Spleen (tissue), 11 donors: ENCODE data around the gene RCAN3. TPM values are rescaled to one million over a fixed set of nuclear protein-coding genes. Genes with fewer than 3 reads are reported as not detected.

ENCODE experiments used
- DNase-seq: peaks from one replicate; pipeline ENCODE4 v3.0.0-alpha.2; 2020
- H3K27ac ChIP-seq, 8 donors: fragments of 200-600 bp; sonication (generic) in 7 of 8; 1 replicate in 4 of 8; 2 replicates in 4 of 8; pipeline versions ENCODE4 v1.5.0 to v1.8.0; 2016 to 2021; ENCODE audit warnings: inconsistent platforms in 4 of 8, mild to moderate bottlenecking in 4 of 8, moderate library complexity in 1 of 8
- H3K27me3 ChIP-seq, 7 donors: fragments of 200-600 bp; sonication (generic) in 6 of 7; replicated peaks in 1 of 7; 1 replicate in 4 of 7; 2 replicates in 3 of 7; pipeline versions ENCODE4 v1.5.0 to v1.8.0; 2016 to 2021; ENCODE audit warnings: inconsistent platforms in 3 of 7, mild to moderate bottlenecking in 1 of 7
- H3K36me3 ChIP-seq, 6 donors: fragments of 200-600 bp; sonication (generic) in 5 of 6; 1 replicate in 4 of 6; 2 replicates in 2 of 6; pipeline versions ENCODE4 v1.5.0 to v1.8.0; 2016 to 2021; ENCODE audit warnings: inconsistent platforms in 2 of 6
- H3K4me1 ChIP-seq, 6 donors: fragments of 200-600 bp; sonication (generic) in 5 of 6; 1 replicate in 3 of 6; 2 replicates in 3 of 6; pipeline versions ENCODE4 v1.5.0 to v1.8.0; 2016 to 2021; ENCODE audit warnings: inconsistent platforms in 3 of 6
- H3K4me3 ChIP-seq, 8 donors: fragments of 200-600 bp; sonication (generic) in 7 of 8; 1 replicate in 4 of 8; 2 replicates in 4 of 8; pipeline versions ENCODE4 v1.5.0 to v1.8.0; 2016 to 2021; ENCODE audit warnings: inconsistent platforms in 4 of 8, mild to moderate bottlenecking in 4 of 8, moderate library complexity in 2 of 8
- H3K9me3 ChIP-seq, 8 donors: fragments of 200-600 bp; sonication (generic) in 7 of 8; 1 replicate in 4 of 8; 2 replicates in 4 of 8; pipeline versions ENCODE4 v1.5.0 to v1.8.0; 2016 to 2021; ENCODE audit warnings: inconsistent platforms in 4 of 8
- POLR2A ChIP-seq, 3 donors: fragments of 450-650 bp; IDR thresholded peaks; one replicate each; pipeline ENCODE4 v1.5.1; 2017; ENCODE audit warnings: antibody characterized with exemption in 3 of 3, mild to moderate bottlenecking in 1 of 3
- POLR2AphosphoS5 ChIP-seq, 3 donors: sonication (generic); formaldehyde crosslinking; IDR thresholded peaks; one replicate each; pipeline ENCODE4 v1.5.1; 2017; ENCODE audit warnings: antibody characterized with exemption in 3 of 3
- WGBS, 5 donors: extraction: QIAGEN DNeasy Blood & Tissue Kit in 3 of 5; methylation state at CpG; one replicate each; pipeline versions ENCODE4 v1.1.5 to v1.1.7; 2013 to 2018; 5-methylcytosine and 5-hydroxymethylcytosine counted together
- intact Hi-C: fragments of 100-400 bp; cut with DNase I; formaldehyde crosslinking; loops from one replicate; pipeline ENCODE4 v1.15.0; 2023; ENCODE audit warnings: low total_unique reads
- polyA plus RNA-seq, 3 donors: library from polyadenylated mRNA; stranded (reverse); fragments of 200-250 nt; gene quantifications; one replicate each; pipeline ENCODE4 v1.2.1, GENCODE V29; 2013
- total RNA-seq, 7 donors: library from RNA; depleted of rRNA in 3 of 7; stranded (reverse); fragments of >200 nt in 3 of 7; fragmentation: NEBNext Ultra II Directional in 4 of 7; extraction: Animal tissue kit (Norgen Biotek cat#: 25700) in 4 of 7; gene quantifications; one replicate each; pipeline versions ENCODE4 v1.1.0 to v1.2.1, GENCODE V29; 2016 to 2021
- TF ChIP-seq, protein P1 (sequence below), 11 experiments: fragments of 200-600 bp in 7 of 11; fragments of 450-650 bp in 4 of 11; sonication (generic) in 4 of 11; IDR thresholded peaks in 8 of 11; conservative IDR thresholded peaks in 3 of 11; 1 replicate in 7 of 11; 2 replicates in 4 of 11; pipeline versions ENCODE4 v1.4.0 to v1.8.0; 2016 to 2021; ENCODE audit warnings: antibody characterized with exemption in 11 of 11, inconsistent platforms in 4 of 11, mild to moderate bottlenecking in 1 of 11
- donor health status: healthy with polysubstance abuse.
- donor health status: DM: no; HTN: no; CAD: no; lungs with moderate emphysema.
- donor health status: DM: no; HTN: no; CAD: no.
- donor health status: Bipolar disorder and iron deficiency.
- donor health status: healthy.
- donor health status: DM: no; HTN: no; CAD: no.
- donor health status: DM: yes; HTN: yes; CAD: no.

Gene RCAN3
- total and polyA plus RNA-seq, 10 donors = 6.1 to 21.7 (median 16.5) TPM

DNA sequence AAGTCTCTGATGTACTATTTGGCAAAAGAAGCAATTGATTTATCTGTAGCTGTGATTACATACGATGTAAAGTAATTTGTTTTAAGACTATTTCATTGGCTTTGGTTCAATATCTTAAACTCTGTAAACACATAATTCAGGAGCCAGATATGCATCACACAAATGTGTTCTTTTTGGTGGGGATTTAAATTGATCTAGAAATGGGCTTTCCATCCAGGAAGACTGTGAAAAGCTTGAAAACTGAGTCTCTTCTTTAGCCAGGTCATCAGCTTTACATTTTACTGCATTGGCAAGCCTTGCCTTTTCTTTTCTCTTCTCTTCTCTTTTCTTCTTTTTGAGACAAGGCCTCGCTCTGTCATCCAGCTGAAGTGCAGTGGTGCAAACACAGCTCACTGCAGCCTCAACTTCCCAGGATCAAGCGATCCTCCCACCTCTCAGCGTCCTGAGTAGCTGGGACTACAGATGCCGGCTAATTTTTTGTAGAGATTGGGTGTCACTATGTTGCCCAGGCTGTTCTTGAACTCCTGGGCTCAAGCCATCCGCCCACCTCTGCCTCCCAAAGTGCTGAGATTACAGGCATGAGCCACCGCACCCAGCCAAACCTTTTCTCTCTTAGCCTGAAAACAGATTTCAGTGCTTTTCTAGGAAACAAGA is 1.4 kb downstream of the RCAN3 start:
- H3K4me1 ChIP-seq = peaks cover 18 to 76% (median 37%) of the 10 kb centered on the region in 6 donors
- H3K36me3 ChIP-seq = no peaks in the 10 kb centered on the region
- peak overlapping the region in 7 of 8 donors; percentile 35 to 95 (median 89) for H3K27ac ChIP-seq
- no peak for DNase-seq
- WGBS, 5 donors = 81 to 87% (median 84%) methylated on average over 7 of the region's 7 CpGs
- peak overlapping the region in 6 of 8 donors; percentile 57 to 87 (median 68) for H3K4me3 ChIP-seq
- TF ChIP-seq POLR2AphosphoS5 (IDR thresholded peaks at IDR 0.05) (no peak), POLR2A (IDR thresholded peaks at IDR 0.05) (no peak)
- TF ChIP-seq, protein P1, sequence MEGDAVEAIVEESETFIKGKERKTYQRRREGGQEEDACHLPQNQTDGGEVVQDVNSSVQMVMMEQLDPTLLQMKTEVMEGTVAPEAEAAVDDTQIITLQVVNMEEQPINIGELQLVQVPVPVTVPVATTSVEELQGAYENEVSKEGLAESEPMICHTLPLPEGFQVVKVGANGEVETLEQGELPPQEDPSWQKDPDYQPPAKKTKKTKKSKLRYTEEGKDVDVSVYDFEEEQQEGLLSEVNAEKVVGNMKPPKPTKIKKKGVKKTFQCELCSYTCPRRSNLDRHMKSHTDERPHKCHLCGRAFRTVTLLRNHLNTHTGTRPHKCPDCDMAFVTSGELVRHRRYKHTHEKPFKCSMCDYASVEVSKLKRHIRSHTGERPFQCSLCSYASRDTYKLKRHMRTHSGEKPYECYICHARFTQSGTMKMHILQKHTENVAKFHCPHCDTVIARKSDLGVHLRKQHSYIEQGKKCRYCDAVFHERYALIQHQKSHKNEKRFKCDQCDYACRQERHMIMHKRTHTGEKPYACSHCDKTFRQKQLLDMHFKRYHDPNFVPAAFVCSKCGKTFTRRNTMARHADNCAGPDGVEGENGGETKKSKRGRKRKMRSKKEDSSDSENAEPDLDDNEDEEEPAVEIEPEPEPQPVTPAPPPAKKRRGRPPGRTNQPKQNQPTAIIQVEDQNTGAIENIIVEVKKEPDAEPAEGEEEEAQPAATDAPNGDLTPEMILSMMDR (IDR thresholded peaks at IDR 0.05 in 8 of 11, conservative IDR thresholded peaks at IDR 0.05 in 3 of 11) = no peak
- no peaks in the 10 kb centered on the region for H3K9me3 ChIP-seq
- H3K27me3 ChIP-seq = peaks cover 0 to 66% (median 0%) of the 10 kb centered on the region in 7 donors
- intact Hi-C loops = no loop called here

DNA sequence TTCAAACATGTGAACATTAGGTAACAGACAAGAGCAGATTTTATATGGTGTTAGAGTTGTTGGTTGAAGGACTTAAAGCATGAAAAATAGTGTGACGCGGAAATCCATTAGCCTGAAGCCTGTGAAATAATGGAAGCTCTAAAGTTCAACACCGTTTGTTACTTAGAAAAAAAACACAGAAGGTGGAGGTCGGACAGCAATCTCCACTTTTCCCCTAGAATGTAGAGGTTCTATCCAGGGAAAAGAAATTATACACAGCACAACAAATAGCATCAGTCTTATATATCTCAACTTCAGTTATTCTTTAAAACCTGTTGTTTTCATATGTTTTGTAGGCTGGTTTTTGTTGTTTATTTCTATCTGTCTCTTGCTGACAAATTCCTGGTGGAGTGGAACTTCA is 1.9 kb downstream of the RCAN3 start:
- Histone ChIP-seq H3K4me3 (peak overlapping the region in 3 of 8 donors; percentile 60 to 87 (median 68)), H3K36me3 (no peaks in the 10 kb centered on the region), H3K4me1 (peaks cover 18 to 76% (median 37%) of the 10 kb centered on the region in 6 donors), H3K27me3 (peaks cover 0 to 67% (median 0%) of the 10 kb centered on the region in 7 donors), H3K27ac (peak overlapping the region in 5 of 8 donors; percentile 35 to 95 (median 89)), H3K9me3 (no peaks in the 10 kb centered on the region)
- DNase-seq = no peak
- TF ChIP-seq POLR2AphosphoS5 (IDR thresholded peaks at IDR 0.05) = no peak
- TF ChIP-seq, protein P1 (IDR thresholded peaks at IDR 0.05 in 8 of 11, conservative IDR thresholded peaks at IDR 0.05 in 3 of 11) = no peak
- no peak for TF ChIP-seq POLR2A (IDR thresholded peaks at IDR 0.05)
- intact Hi-C loops = no loop called here
- WGBS, 5 donors = 90 to 92% (median 91%) methylated on average over 4 of the region's 4 CpGs

DNA sequence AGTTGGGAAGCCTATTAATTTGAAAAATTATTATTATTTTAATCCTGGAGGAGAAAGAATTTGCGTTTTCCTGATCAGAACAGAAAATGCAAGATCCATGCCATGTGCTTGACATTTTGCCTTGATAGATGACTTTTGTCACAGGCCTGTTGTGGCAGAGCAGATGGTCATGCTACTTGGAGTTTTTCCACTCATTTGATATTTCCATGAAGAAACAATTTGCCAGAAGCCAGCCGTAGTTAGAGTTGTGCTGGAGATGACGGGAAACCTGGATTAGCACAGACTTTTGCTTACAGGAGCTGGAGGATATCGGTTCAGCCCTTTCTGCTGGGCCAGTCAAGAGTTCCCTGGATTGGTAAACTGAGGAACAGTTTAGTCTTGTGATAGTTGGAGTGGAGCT is 3.2 kb downstream of the RCAN3 start:
- Histone ChIP-seq H3K4me3 (no peak overlapping the region), H3K36me3 (no peaks in the 10 kb centered on the region), H3K27me3 (peaks cover 0 to 67% (median 0%) of the 10 kb centered on the region in 7 donors), H3K9me3 (no peaks in the 10 kb centered on the region), H3K27ac (peak overlapping the region in 6 of 8 donors; percentile 36 to 94 (median 50)), H3K4me1 (peaks cover 18 to 71% (median 34%) of the 10 kb centered on the region in 6 donors)
- intact Hi-C loops = no loop called here
- TF ChIP-seq POLR2A (IDR thresholded peaks at IDR 0.05) = no peak
- 91 to 95% (median 94%) methylated on average over 4 of the region's 4 CpGs for WGBS, 5 donors
- no peak for DNase-seq

DNA sequence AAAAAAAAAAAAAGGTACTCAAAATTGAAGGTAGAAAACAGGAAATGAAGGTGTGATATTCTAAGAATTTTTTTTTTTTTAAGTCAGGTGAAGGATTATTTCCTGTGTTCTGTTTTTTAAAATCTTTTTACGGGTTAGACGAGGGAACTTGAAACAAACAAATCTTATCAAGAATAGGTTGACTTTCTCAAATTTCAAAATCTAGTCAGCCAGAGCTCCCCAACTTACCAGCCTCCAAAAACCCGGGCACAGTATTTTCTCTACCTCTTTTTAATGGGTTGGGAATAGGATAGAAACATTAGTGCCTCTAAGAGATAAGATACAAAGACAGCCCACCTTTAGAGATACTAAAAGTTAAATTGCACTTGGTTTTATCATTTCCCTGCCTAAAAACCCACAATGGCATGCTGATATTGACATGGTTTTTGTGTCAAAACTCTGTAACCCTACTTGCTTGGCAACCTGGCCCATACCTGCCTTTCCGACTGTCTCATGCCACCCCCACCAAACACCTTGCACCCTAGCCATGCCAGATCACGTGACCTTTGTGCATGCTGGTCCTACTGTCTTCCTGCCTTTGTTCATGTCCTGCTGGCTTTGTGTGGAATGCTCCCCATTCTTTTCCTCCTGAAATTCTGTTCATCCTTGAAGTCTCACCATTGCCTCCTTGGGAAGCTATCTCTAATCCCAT is 4.2 kb downstream of the RCAN3 start:
- H3K4me1 ChIP-seq = peaks cover 7 to 61% (median 24%) of the 10 kb centered on the region in 6 donors

More for the DNA sequence above, 4.2 kb downstream of the RCAN3 start:
- Histone ChIP-seq H3K27ac (peak overlapping the region in 7 of 8 donors; percentile 43 to 94 (median 51)), H3K4me3 (peak overlapping the region in 1 of 8 donors; percentile 7), H3K9me3 (no peaks in the 10 kb centered on the region), H3K27me3 (peaks cover 0 to 62% (median 0%) of the 10 kb centered on the region in 7 donors), H3K36me3 (no peaks in the 10 kb centered on the region)
- 55 to 79% (median 69%) methylated on average over 5 of the region's 5 CpGs for WGBS, 5 donors
- TF ChIP-seq POLR2AphosphoS5 (IDR thresholded peaks at IDR 0.05) (no peak), POLR2A (IDR thresholded peaks at IDR 0.05) (no peak)
- TF ChIP-seq, protein P1 (IDR thresholded peaks at IDR 0.05 in 8 of 11, conservative IDR thresholded peaks at IDR 0.05 in 3 of 11) = no peak
- no peak for DNase-seq
- intact Hi-C loops = no loop called here
